Osteoblast (primary cell): ENCODE results near the gene ANXA1. TPM values are rescaled to one million over a fixed set of nuclear protein-coding genes. Genes with fewer than 3 reads are reported as not detected.

Experiments
- DNase-seq: peaks from one replicate; pipeline ENCODE4 v3.0.0; 2011; ENCODE audit warnings: low spot score, mixed read lengths; ENCODE audit not compliant: insufficient read length; ENCODE audit errors: missing footprints
- H2AFZ ChIP-seq: 2 replicates; pipeline ENCODE4 v1.6.0; 2011; ENCODE audit warnings: mild to moderate bottlenecking, low read length
- H3K27ac ChIP-seq: 2 replicates; pipeline ENCODE4 v1.5.1; 2011; ENCODE audit warnings: mild to moderate bottlenecking, low read depth, low read length, moderate library complexity
- H3K27me3 ChIP-seq: 2 replicates; pipeline ENCODE4 v1.6.0; 2012; ENCODE audit warnings: mild to moderate bottlenecking, control low read depth, inconsistent platforms, low read length, moderate library complexity; ENCODE audit not compliant: insufficient read depth
- H3K36me3 ChIP-seq: 2 replicates; pipeline ENCODE4 v1.5.1; 2011; ENCODE audit warnings: mild to moderate bottlenecking, low read length, control low read depth, moderate library complexity; ENCODE audit not compliant: insufficient read depth
- H3K4me1 ChIP-seq: 2 replicates; pipeline ENCODE4 v1.5.1; 2011; ENCODE audit warnings: mild to moderate bottlenecking, low read length, control low read depth, moderate library complexity; ENCODE audit not compliant: insufficient read depth
- H3K4me2 ChIP-seq: 2 replicates; pipeline ENCODE4 v1.6.0; 2011; ENCODE audit warnings: mild to moderate bottlenecking, low read length; ENCODE audit not compliant: insufficient read depth
- H3K4me3 ChIP-seq: fragments of 200-600 bp; sonication (generic); 3 replicates; pipeline ENCODE4 v1.5.1; 2012; ENCODE audit warnings: mild to moderate bottlenecking, low read length, inconsistent platforms; ENCODE audit not compliant: insufficient read depth
- H3K79me2 ChIP-seq: 2 replicates; pipeline ENCODE4 v1.6.0; 2012; ENCODE audit warnings: mild to moderate bottlenecking, low read length, control low read depth, inconsistent platforms; ENCODE audit not compliant: insufficient read depth
- H3K9me3 ChIP-seq: 2 replicates; pipeline ENCODE4 v1.5.1; 2011; ENCODE audit warnings: low read depth, low read length, control low read depth
- H4K20me1 ChIP-seq: 2 replicates; pipeline ENCODE4 v1.6.0; 2012; ENCODE audit warnings: mild to moderate bottlenecking, low read length, control low read depth; ENCODE audit not compliant: insufficient read depth
- CTCF ChIP-seq: IDR thresholded peaks from 2 replicates; pipeline ENCODE4 v1.5.1; 2011; ENCODE audit warnings: mild to moderate bottlenecking, low read depth, low read length, moderate library complexity; ENCODE audit errors: extremely low read depth
- total RNA-seq: library from RNA; depleted of rRNA; stranded (reverse); fragments of >200 nt; gene quantifications from 2 replicates; pipeline ENCODE4 v1.2.3, GENCODE V29; 2012

Gene ANXA1
- total RNA-seq, 1 donor, result 816 TPM

GRCh38 chr9:73155968-73156864 is 4.6 kb downstream of the ANXA1 start:
- peak overlapping the region; percentile 47 for H3K4me2 ChIP-seq
- H3K36me3 ChIP-seq, result peaks cover 51% of the 10 kb centered on the region

GRCh38 chr9:73156865-73157187 is 5.2 kb downstream of the ANXA1 start:
- Histone ChIP-seq H3K27ac (no peak overlapping the region), H3K4me1 (peaks cover 29% of the 10 kb centered on the region), H2AFZ (no peak overlapping the region), H3K9me3 (no peaks in the 10 kb centered on the region), H3K36me3 (peaks cover 57% of the 10 kb centered on the region), H3K27me3 (no peaks in the 10 kb centered on the region), H3K4me3 (no peak overlapping the region), H3K4me2 (peak overlapping the region; percentile 47), H3K79me2 (peaks cover 74% of the 10 kb centered on the region), H4K20me1 (peaks cover 48% of the 10 kb centered on the region)
- TF ChIP-seq CTCF, result no peak
- no peak for DNase-seq

More at GRCh38 chr9:73155968-73156864, 4.6 kb downstream of the ANXA1 start:
- Histone ChIP-seq H3K4me1 (peaks cover 32% of the 10 kb centered on the region), H4K20me1 (peaks cover 48% of the 10 kb centered on the region), H3K9me3 (no peaks in the 10 kb centered on the region), H2AFZ (no peak overlapping the region), H3K79me2 (peaks cover 80% of the 10 kb centered on the region), H3K27me3 (no peaks in the 10 kb centered on the region), H3K4me3 (no peak overlapping the region), H3K27ac (no peak overlapping the region)
- no peak for DNase-seq
- no peak for TF ChIP-seq CTCF

- H4K20me1 ChIP-seq, result peaks cover 44% of the 10 kb centered on the region
- peak; percentile 10 for DNase-seq
- H3K4me3 ChIP-seq, result no peak overlapping the region
- H3K27ac ChIP-seq, result peak overlapping the region; percentile 29
- H3K4me1 ChIP-seq, result peaks cover 29% of the 10 kb centered on the region
- peaks cover 65% of the 10 kb centered on the region for H3K79me2 ChIP-seq
- H3K4me2 ChIP-seq, result peak overlapping the region; percentile 17
- no peak overlapping the region for H2AFZ ChIP-seq
- H3K36me3 ChIP-seq, result peaks cover 67% of the 10 kb centered on the region
- no peaks in the 10 kb centered on the region for H3K9me3 ChIP-seq
- no peak for TF ChIP-seq CTCF
- no peaks in the 10 kb centered on the region for H3K27me3 ChIP-seq
Measured at GRCh38 chr9:73157811-73158210, 6.1 kb downstream of the ANXA1 start.

- peaks cover 76% of the 10 kb centered on the region for H3K36me3 ChIP-seq
- H3K9me3 ChIP-seq, result no peaks in the 10 kb centered on the region
- DNase-seq, result no peak
- no peak overlapping the region for H3K4me3 ChIP-seq
- peaks cover 56% of the 10 kb centered on the region for H3K79me2 ChIP-seq
- H4K20me1 ChIP-seq, result peaks cover 40% of the 10 kb centered on the region
- no peaks in the 10 kb centered on the region for H3K27me3 ChIP-seq
- H3K27ac ChIP-seq, result no peak overlapping the region
- no peak overlapping the region for H2AFZ ChIP-seq
- H3K4me2 ChIP-seq, result no peak overlapping the region
- peaks cover 27% of the 10 kb centered on the region for H3K4me1 ChIP-seq
- TF ChIP-seq CTCF, result no peak
Measured at GRCh38 chr9:73158723-73159122, 7.1 kb downstream of the ANXA1 start.
